DMS53 treated with DMSO at 0.1 percent for 48 hours (cell line): Measurements from ENCODE around the gene ARG2.

Experiments used
- DNase-seq: peaks from one replicate; lab custom pipeline; 2025; ENCODE audit not compliant: unreplicated experiment; lab: John Stamatoyannopoulos, UW

ARG2 gene

DNA sequence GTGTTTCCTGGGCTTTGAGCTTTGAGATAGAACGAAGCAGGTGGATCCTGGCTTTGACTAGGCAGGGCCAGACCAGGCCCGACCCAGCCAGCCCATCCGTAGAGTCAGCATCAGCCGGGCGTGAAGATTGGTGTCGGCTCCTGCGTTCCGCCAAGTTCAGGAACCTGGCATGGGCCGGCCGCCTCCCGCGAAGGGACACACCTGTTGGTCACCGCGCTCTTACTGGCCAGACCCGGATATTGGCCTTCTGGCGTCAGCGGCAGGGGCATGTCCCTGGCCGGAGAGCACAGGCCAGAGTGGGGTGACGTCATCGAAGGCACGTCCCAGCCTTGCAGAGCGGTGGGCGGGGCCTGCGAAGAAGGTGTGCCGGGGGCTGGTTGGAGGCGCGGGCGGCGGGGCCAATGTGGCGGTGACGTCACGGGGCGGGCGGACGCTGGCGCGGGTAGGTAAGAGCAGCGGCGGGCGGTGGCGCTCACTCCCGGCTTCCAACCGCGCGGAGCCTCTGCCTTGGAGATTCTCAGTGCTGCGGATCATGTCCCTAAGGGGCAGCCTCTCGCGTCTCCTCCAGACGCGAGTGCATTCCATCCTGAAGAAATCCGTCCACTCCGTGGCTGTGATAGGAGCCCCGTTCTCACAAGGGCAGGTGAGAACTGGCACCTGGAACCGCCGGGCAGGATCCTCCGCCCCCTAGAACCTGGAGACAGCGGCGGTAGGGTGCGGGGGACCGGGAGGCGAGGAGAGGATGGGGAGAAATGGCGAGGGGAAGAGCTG is at the start of gene ARG2:
Gene ARG2 (plus strand): TSS at position 475 of the 771 bp plus-strand sequence. CDS start 58 bp downstream, at position 533.
- peak; percentile 91 for DNase-seq

DNA sequence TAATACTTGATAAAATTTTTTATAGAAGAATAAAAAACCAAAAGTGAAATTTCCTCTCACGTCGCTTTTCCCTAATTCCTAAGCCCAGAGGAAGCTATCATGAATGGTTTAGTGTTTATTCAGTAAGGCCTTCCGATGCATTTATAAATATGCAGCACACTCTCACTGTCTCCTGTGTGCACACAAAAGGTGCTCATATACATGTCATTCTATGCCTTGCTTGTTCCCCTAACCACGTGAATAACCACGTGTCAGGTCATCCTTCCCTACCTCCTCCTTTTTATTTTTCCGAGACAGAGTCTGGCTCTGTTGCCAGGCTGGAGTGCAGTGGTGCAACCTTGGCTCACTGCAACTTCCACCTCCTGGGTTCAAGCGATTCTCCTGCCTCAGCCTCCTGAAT is 49.3 kb upstream of the ARG2 start:
- DNase-seq: no peak

DNA sequence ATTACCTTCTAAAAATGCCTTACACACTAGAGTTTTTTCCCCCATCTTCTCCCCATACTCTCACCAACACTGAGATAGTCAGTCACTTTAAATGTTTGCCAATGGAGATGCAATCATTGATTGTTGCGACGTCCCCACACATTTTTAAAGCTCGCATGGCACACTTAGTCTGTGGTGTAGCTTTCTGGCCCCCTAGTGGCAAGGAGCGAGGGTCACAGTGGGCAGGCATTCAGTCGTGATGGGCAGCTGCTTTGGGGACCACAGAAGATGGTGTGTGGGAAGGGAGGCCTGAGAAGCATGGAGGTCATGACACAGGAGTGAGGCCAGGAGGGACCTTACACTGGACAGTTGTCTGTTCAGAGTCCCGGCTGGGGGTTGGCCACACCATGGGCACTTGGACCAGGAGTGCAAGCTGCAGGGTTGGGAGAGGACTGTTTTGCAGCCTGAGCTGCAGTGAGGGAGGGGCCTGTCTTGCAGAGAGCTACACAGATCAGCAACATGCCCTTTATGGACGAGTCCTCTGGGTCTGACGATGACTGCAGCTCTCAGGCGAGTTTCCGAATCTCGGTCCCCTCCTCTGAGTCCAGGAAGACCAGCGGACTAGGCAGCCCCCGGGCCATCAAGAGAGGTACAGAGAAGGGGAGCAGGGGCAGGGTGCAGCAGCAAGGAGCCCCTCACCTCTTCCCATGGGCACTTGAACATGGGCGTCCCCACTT is 48.3 kb upstream of the ARG2 start:
- peak; percentile 15 for DNase-seq

GRCh38 chr14:67571991-67572323 is 47.8 kb upstream of the ARG2 start:
- no peak for DNase-seq

GRCh38 chr14:67572608-67573007 is 47.1 kb upstream of the ARG2 start:
- no peak for DNase-seq

DNA sequence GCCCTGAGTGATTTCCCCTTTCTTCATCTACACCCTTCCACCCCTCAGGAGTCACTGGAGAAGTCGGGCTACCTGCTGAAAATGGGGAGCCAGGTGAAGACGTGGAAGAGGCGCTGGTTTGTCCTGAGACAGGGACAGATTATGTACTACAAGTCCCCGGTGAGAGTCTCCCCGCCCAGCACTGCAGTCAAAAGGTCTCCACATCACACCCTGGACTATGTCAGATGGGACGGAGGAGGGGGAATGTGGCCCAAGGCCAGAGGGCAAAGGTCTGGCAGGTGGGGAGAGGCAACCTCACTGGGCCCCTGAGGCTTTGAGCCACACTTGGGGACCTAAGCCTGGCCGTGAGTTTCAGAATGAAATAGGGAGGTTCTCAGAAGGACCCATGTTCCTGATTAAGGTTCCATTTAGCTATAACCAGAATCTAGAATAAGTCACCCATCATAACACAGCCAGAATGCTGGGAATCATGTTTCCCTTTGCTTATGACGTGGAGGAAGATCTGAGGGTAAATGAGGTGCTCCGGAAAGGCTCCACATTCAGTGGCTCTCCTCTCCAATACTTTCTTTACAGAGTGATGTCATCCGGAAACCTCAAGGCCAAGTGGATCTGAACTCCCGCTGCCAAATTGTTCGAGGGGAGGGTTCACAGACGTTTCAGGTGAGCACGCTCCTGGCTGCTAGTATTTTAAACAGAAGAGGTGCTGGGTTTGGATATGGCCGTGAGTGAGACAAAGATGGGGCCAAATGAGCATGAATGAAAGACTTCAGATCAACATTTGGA is 46.3 kb upstream of the ARG2 start:
- no peak for DNase-seq

GRCh38 chr14:67574156-67574555 is 45.6 kb upstream of the ARG2 start:
- no peak for DNase-seq

GRCh38 chr14:67574806-67575205 is 44.9 kb upstream of the ARG2 start:
- no peak for DNase-seq

GRCh38 chr14:67575684-67576083 is 44.0 kb upstream of the ARG2 start:
- no peak for DNase-seq

- no peak for DNase-seq
These were observed 43.3 kb upstream of the ARG2 start for GRCh38 chr14:67576216-67576955.

DNA sequence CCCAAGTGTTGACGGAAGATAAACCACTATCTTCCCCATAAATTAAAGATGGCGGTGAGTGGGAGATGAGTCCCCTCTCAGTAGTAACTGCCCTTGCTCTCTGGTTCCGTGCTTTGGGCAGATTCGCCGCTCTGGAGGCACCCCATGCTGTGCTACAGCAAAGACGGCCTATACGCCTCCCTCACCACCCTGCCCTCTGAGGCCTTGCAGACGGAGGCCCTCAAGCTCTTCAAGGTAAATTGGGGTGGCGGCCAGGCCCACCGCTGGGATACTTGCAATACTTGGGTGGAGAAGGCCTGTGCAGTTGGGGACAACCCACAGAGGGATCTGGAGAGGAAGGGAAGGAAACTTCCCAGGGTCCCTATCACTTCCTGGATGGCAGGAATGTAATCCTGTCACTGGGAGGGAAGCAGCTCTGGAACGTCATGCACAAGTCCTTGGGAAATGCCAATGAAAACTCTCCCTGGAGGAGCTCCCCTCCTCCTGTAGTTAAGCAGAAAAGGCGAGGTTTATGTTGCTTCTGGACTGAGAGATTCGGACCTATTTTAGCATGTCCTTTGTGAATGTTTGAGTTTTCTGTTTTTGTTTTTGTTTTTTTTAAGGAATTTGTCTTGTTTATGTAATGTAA is 42.4 kb upstream of the ARG2 start:
- no peak for DNase-seq

DNA sequence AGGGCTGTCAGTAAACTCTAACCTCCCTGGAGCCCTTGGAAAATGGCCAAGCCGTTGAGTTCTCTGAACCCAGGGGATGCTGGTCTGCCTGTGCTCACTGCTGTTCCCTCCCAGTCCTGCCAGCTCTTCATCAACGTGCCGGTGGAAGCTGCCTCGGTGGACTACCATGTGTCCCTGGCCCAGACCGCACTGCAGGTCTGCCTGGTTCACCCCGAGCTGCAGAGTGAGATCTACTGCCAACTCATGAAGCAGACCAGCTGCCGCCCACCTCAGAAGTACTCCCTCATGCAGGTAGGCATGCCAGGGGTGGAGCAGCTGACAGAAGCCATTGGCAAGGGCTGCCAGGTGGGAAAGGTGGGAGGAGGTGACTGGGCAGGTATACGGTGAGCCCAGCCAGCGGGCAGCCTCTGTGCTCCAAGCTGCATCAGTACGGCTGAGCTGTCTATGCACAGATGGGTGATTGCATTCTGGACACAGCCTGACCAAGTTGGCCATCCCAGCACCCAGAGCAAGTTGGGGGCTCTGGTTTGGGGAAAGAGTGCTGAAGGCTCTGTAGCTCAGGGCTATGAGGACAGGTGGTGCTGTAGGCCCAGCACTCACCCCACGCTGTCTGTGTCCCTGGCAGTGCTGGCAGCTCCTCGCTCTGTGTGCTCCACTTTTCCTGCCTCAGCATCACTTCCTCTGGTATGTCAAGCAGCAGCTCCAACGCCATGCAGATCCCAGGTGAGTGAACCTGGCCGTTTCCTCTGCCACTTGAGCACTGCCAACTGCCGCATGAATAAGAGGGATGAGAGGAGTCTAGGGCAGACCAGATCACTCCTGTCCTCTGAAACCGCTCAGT is 41.6 kb upstream of the ARG2 start:
- no peak for DNase-seq

- DNase-seq: no peak
These were observed 40.7 kb upstream of the ARG2 start for GRCh38 chr14:67579040-67579439.

DNA sequence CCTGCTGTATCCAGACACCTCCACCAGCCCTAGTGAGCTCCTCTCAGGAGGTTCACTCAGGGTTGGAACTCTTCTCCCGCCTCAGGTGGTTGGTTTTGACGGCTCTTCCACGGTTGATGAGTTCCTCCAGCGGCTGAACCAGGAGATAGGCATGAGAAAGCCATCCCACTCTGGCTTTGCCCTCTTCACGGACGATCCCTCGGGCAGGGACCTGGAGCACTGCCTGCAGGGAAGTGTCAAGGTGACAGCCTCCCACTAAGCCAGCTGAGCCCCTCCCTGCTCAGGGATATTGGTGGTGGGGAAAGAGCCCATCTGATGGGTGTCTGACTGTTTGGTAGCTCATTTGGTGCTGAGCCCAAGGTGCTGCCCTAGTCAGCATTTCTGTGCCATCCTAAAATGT is 40.1 kb upstream of the ARG2 start:
- DNase-seq: no peak

DNA sequence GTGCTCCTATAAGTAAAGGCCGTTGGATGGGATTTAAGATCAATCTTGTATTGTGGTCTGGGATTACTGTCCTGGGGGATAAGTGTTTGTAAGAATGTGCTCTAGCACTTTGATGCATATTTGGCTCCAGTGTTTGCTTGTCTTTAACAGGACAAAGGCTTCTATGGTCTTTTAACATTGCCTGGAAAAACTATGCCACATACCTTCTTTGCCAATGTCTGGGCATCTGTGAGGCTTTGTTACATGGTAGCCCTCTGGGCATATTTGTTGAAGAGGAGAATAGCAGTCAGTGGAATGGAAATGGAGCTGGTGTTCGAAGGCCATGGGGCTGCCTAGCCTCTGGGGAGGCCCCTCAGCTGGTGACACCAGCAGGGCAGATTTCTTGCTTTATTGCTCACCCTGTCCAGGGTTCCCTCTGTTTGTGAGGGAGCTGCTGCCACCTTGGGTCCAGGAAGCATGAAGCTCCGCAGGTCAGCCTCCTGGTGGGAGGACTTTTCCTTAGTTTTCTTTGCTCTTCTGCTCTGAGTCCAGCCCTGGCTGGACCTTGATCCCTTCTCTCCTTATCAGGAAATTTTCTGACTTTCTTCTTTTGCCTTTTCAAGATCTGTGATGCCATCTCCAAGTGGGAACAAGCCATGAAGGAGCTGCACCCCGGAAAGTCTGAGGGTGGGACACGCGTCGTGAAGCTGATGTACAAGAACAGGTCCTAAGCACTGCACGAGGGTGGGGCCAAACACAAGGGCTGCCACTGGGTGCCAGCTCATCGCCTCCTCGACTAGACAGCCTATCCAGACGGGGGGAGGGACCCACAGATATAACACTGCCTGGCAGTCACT is 39.2 kb upstream of the ARG2 start:
- DNase-seq: no peak

- no peak for DNase-seq
These were observed 38.1 kb upstream of the ARG2 start for GRCh38 chr14:67581643-67582042.

- no peak for DNase-seq
These were observed 37.7 kb upstream of the ARG2 start for GRCh38 chr14:67582061-67582460.

DNA sequence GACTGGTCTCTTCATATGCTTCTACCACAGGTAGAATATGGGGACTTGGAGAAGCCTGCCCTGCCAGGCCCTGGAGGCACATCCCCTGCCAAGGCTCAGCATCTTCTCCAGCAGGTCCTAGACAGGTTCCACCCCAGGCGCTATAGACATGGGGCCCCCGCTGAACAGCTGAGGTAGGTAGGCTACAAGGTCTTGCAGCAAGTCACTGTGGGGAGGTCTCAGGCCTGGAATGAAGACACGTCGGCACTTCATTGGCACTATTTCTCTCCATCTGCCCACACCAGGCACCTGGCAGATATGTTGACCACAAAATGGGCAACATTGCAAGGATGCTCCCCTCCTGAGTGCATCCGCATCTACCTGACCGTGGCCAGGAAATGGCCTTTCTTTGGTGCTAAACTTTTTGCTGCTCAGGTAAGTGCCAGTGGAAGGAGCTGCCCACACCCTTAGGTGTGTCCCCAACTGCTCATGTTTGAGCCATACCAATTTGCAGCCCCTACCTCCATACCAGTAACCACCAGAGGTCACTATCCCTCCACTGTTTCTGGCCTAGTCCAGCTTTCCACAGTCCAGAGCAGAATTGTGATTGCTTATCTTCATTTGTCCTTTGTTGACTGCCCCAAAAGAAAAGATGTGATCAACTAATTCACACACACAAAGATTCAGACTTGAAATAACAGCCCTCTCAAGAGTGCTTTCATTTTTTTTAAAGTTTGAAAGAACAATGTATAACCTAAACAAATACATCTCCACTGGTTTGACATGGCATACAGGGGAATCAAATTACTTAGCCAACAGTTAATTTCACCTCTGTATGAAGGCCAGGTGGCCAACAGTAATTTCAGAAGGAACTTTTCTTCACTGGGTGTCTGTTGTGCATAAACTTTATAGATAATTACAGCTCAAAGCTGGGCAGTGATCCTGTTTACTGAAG is 35.7 kb upstream of the ARG2 start:
- DNase-seq: peak; percentile 6
